GM23338 (cell line): ENCODE data around the gene PLCG2. TPM values are rescaled to one million over a fixed set of nuclear protein-coding genes. Genes with fewer than 3 reads are reported as not detected.

Source experiments
- ATAC-seq: fragments of 200-7000 bp; cut with Tn5 transposase; 3 replicates; pipeline ENCODE4 v1.9.1; 2020
- DNase-seq: peaks from one replicate; pipeline ENCODE4 v3.0.0-alpha.2; 2015; ENCODE audit warnings: low spot score
- H2AFZ ChIP-seq: fragments of 200-600 bp; sonication (generic); 2 replicates; pipeline ENCODE4 v1.8.0; 2016; ENCODE audit warnings: antibody characterized with exemption, mild to moderate bottlenecking, moderate library complexity
- H3F3A ChIP-seq: fragments of 200-600 bp; sonication (generic); replicated peaks from 2 replicates; pipeline ENCODE4 v1.8.0; 2017; ENCODE audit warnings: antibody characterized with exemption, mixed run types, low read depth
- H3K27ac ChIP-seq: fragments of 200-600 bp; sonication (generic); 2 replicates; pipeline ENCODE4 v1.6.1; 2016; ENCODE audit warnings: low read depth
- H3K27me3 ChIP-seq: fragments of 200-600 bp; sonication (generic); 2 replicates; pipeline ENCODE4 v1.8.0; 2016; ENCODE audit warnings: mild to moderate bottlenecking, mixed run types, moderate library complexity; ENCODE audit not compliant: insufficient read depth
- H3K36me3 ChIP-seq: fragments of 200-600 bp; sonication (generic); 2 replicates; pipeline ENCODE4 v1.8.0; 2016; ENCODE audit warnings: mild to moderate bottlenecking; ENCODE audit not compliant: insufficient read depth
- H3K4me1 ChIP-seq: fragments of 200-600 bp; sonication (generic); 2 replicates; pipeline ENCODE4 v1.8.0; 2016; ENCODE audit warnings: mild to moderate bottlenecking, moderate library complexity; ENCODE audit not compliant: insufficient read depth
- H3K4me2 ChIP-seq: fragments of 200-600 bp; sonication (generic); 2 replicates; pipeline ENCODE4 v1.7.1; 2017; ENCODE audit warnings: mixed run types
- H3K4me3 ChIP-seq: fragments of 200-600 bp; sonication (generic); 2 replicates; pipeline ENCODE4 v1.6.1; 2016; ENCODE audit warnings: mixed run types
- H3K79me2 ChIP-seq: fragments of 200-600 bp; sonication (generic); replicated peaks from 2 replicates; pipeline ENCODE4 v1.8.0; 2017; ENCODE audit warnings: mild to moderate bottlenecking; ENCODE audit not compliant: insufficient read depth
- H3K9me2 ChIP-seq: fragments of 200-600 bp; sonication (generic); 2 replicates; pipeline ENCODE4 v1.8.0; 2017; ENCODE audit not compliant: insufficient read depth
- H4K20me1 ChIP-seq: fragments of 200-600 bp; sonication (generic); replicated peaks from 2 replicates; pipeline ENCODE4 v1.8.0; 2017; ENCODE audit warnings: mild to moderate bottlenecking; ENCODE audit not compliant: insufficient read depth
- H3K27ac Mint-ChIP-seq: 2 replicates; pipeline ENCODE4 v1.8.0; 2020; ENCODE audit warnings: inconsistent platforms, mild to moderate bottlenecking, moderate library complexity, mixed read lengths
- H3K27me3 Mint-ChIP-seq: 3 replicates; pipeline ENCODE4 v1.8.0; 2022; ENCODE audit warnings: low read depth, mild to moderate bottlenecking, moderate library complexity, mixed read lengths, inconsistent platforms; ENCODE audit not compliant: insufficient read depth, poor library complexity
- H3K36me3 Mint-ChIP-seq: 3 replicates; pipeline ENCODE4 v1.8.0; 2021; ENCODE audit warnings: low read depth, mild to moderate bottlenecking, inconsistent platforms, moderate library complexity, mixed read lengths
- H3K4me1 Mint-ChIP-seq: 3 replicates; pipeline ENCODE4 v1.8.0; 2020; ENCODE audit warnings: mild to moderate bottlenecking, inconsistent platforms, mixed read lengths
- H3K4me3 Mint-ChIP-seq: 3 replicates; pipeline ENCODE4 v1.8.0; 2021; ENCODE audit warnings: moderate library complexity, mild to moderate bottlenecking, inconsistent platforms, mixed read lengths
- H3K9me3 Mint-ChIP-seq: 3 replicates; pipeline ENCODE4 v1.8.0; 2020; ENCODE audit warnings: moderate library complexity, mild to moderate bottlenecking, inconsistent platforms, mixed read lengths
- CREB1 ChIP-seq: fragments of 250-450 bp; sonication (Bioruptor Pico); IDR thresholded peaks from 2 replicates; pipeline ENCODE4 v1.5.0; 2020; ENCODE audit warnings: low read depth, mild to moderate bottlenecking, moderate library complexity
- EZH2 ChIP-seq: fragments of 200-600 bp; sonication (generic); IDR thresholded peaks from one replicate; pipeline ENCODE4 v1.8.0; 2017; ENCODE audit warnings: antibody characterized with exemption, mild to moderate bottlenecking, low read depth; ENCODE audit not compliant: unreplicated experiment
- EZH2phosphoT487 ChIP-seq: fragments of 200-600 bp; sonication (generic); IDR thresholded peaks from one replicate; pipeline ENCODE4 v1.8.1; 2018; ENCODE audit warnings: antibody characterized with exemption; ENCODE audit not compliant: unreplicated experiment
- JUNB ChIP-seq: IDR thresholded peaks from one replicate; pipeline ENCODE4 v1.6.1; 2016; ENCODE audit warnings: antibody characterized with exemption; ENCODE audit not compliant: unreplicated experiment
- NANOG ChIP-seq: IDR thresholded peaks from 2 replicates; pipeline ENCODE4 v1.6.1; 2016; ENCODE audit warnings: antibody characterized with exemption, borderline replicate concordance
- POLR2AphosphoS5 ChIP-seq: IDR thresholded peaks from 2 replicates; pipeline ENCODE4 v1.6.1; 2016; ENCODE audit warnings: antibody characterized with exemption, low read depth
- STAT1 ChIP-seq: IDR thresholded peaks from one replicate; pipeline ENCODE4 v1.6.1; 2016; ENCODE audit warnings: antibody characterized with exemption; ENCODE audit not compliant: unreplicated experiment
- ZNF331 ChIP-seq: fragments of 250-450 bp; sonication (Bioruptor Pico); IDR thresholded peaks from 2 replicates; pipeline ENCODE4 v1.5.0; 2020; ENCODE audit warnings: low read depth, mild to moderate bottlenecking, moderate library complexity
- polyA plus RNA-seq: library from polyadenylated mRNA; unstranded; fragments of >200 nt; fragmentation: Nextera tagmentation; extraction: Ambion mirVana; gene quantifications from 2 replicates; pipeline ENCODE4 v1.2.1, GENCODE V29; 2016
- total RNA-seq: library from RNA; depleted of rRNA; stranded (reverse); fragments of >200 nt; shearing (Covaris generic); gene quantifications from 2 replicates; pipeline ENCODE4 v1.2.3, GENCODE V29; 2014
- TF ChIP-seq, protein P1 (sequence below), 2 experiments: fragments of 200-600 bp in 1 of 2; sonication (generic) in 1 of 2; conservative IDR thresholded peaks; 2 replicates each; pipeline versions ENCODE4 v1.5.1 to v1.6.1; 2016 to 2017; ENCODE audit warnings: antibody characterized with exemption in 2 of 2, low read depth in 2 of 2, mild to moderate bottlenecking in 2 of 2, moderate library complexity in 1 of 2
- TF ChIP-seq, protein P2 (sequence below): fragments of 250-450 bp; sonication (Bioruptor Pico); IDR thresholded peaks from 2 replicates; pipeline ENCODE4 v1.5.0; 2020; ENCODE audit warnings: mild to moderate bottlenecking, moderate library complexity

The PLCG2 gene
- total and polyA plus RNA-seq, 2 experiments from 2014 or later, result 2.4 to 5.9 TPM

DNA sequence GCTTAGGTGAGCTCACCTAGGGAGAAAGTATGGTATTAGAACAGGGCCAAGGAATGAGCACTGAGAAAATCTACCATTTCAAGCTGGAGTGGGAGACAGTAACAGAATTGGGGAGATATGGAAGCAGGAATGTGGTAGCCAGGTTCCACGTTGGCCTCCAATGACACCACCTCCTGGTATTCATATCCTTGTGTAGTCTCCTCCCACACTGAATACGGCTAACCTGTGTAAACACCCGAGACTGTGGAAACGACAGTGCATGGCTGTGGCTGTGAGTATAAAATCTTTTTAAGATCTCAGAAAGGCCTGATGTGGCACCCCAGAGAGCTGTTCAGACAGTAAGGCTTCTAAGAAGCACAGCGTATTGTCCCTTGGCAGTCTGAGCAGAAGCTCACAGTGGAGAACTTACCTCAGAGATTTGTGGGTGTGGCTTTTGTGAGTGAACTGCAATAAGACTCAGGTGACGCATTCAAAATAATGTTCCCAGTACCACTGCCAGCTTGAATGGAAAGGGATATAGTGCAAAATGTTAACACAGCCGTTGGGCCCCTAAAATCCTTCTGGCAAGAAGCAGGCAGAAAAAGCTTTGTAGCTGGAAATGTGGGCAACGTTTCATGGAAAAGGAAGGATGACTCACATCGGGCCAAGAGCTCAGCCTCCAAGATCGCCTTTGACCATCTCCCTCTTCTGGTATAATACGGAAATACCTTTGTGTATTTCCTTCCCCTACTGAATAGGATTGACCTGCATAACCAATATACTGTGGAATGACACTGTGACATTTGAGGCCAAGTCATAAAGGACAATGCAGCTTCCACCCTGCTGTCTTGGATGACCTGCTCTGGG, 217.8 kb downstream of the PLCG2 start:
- H3K9me3 Mint-ChIP-seq, result no peaks in the 10 kb centered on the region; the same call in 2 of the 3 replicates
- H3K27ac ChIP-seq, result no peak overlapping the region
- H3F3A ChIP-seq, result no peaks in the 10 kb centered on the region
- no peaks in the 10 kb centered on the region for H3K36me3 ChIP-seq
- TF ChIP-seq STAT1, result no peak
- TF ChIP-seq, protein P1, sequence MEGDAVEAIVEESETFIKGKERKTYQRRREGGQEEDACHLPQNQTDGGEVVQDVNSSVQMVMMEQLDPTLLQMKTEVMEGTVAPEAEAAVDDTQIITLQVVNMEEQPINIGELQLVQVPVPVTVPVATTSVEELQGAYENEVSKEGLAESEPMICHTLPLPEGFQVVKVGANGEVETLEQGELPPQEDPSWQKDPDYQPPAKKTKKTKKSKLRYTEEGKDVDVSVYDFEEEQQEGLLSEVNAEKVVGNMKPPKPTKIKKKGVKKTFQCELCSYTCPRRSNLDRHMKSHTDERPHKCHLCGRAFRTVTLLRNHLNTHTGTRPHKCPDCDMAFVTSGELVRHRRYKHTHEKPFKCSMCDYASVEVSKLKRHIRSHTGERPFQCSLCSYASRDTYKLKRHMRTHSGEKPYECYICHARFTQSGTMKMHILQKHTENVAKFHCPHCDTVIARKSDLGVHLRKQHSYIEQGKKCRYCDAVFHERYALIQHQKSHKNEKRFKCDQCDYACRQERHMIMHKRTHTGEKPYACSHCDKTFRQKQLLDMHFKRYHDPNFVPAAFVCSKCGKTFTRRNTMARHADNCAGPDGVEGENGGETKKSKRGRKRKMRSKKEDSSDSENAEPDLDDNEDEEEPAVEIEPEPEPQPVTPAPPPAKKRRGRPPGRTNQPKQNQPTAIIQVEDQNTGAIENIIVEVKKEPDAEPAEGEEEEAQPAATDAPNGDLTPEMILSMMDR (conservative IDR thresholded peaks at IDR 0.05; ENCODE audit: low read depth in 2 of 2), result peak; percentile 52 to 66
- TF ChIP-seq CREB1, result no peak
- ATAC-seq (peak; percentile 86), DNase-seq (peak; percentile 73)
- H3K4me2 ChIP-seq, result no peak overlapping the region
- no peak overlapping the region for H3K4me3 Mint-ChIP-seq
- peak overlapping the region; percentile 11; the same call in 1 of the 2 replicates for H2AFZ ChIP-seq
- H3K79me2 ChIP-seq, result no peaks in the 10 kb centered on the region
- no peak overlapping the region for H3K27ac Mint-ChIP-seq
- no peak overlapping the region for H3K4me3 ChIP-seq
- H3K9me2 ChIP-seq, result no peaks in the 10 kb centered on the region
- no peaks in the 10 kb centered on the region for H3K27me3 ChIP-seq
- H3K36me3 Mint-ChIP-seq, result no peaks in the 10 kb centered on the region
- H3K4me1 ChIP-seq, result no peaks in the 10 kb centered on the region
- H3K27me3 Mint-ChIP-seq, result peaks cover 4% of the 10 kb centered on the region
- no peaks in the 10 kb centered on the region for H4K20me1 ChIP-seq
- H3K4me1 Mint-ChIP-seq, result peaks cover 21% of the 10 kb centered on the region

DNA sequence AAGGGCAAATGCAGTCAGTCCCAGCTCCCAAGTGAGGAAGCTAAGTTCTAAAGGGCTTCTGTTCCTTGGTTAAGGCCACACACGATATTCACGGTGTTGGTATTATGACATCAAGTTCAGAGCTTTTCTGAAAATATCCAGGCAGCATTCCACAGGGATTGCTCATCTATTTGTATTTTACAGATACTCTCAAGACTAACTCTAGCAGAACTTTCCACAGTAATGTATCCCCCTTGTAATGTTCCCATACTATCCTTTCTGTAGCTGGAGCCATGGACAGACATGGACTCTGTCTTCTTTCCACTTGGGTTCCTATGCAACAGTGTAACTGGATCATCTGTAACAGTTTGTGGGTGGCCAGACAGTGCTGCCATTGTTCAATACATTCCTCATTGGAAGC, 218.6 kb downstream of the PLCG2 start:
- Mint-ChIP-seq H3K27me3 (peaks cover 4% of the 10 kb centered on the region), H3K4me3 (no peak overlapping the region), H3K4me1 (peaks cover 19% of the 10 kb centered on the region), H3K36me3 (no peaks in the 10 kb centered on the region), H3K27ac (no peak overlapping the region), H3K9me3 (no peaks in the 10 kb centered on the region; the same call in 2 of the 3 replicates)
- Histone ChIP-seq H3K36me3 (no peaks in the 10 kb centered on the region), H3F3A (no peaks in the 10 kb centered on the region), H3K9me2 (no peaks in the 10 kb centered on the region), H3K4me2 (no peak overlapping the region), H2AFZ (no peak overlapping the region), H3K27ac (no peak overlapping the region), H3K4me3 (no peak overlapping the region), H3K4me1 (no peaks in the 10 kb centered on the region), H4K20me1 (no peaks in the 10 kb centered on the region), H3K79me2 (no peaks in the 10 kb centered on the region), H3K27me3 (no peaks in the 10 kb centered on the region)
- ATAC-seq (no peak), DNase-seq (no peak)
- TF ChIP-seq EZH2phosphoT487, result no peak
- no peak for TF ChIP-seq NANOG
- TF ChIP-seq JUNB, result no peak
- TF ChIP-seq STAT1, result no peak
- no peak for TF ChIP-seq EZH2
- no peak for TF ChIP-seq ZNF331 (CRISPR knock-in tag)
- no peak for TF ChIP-seq POLR2AphosphoS5
- TF ChIP-seq CREB1, result no peak
- TF ChIP-seq, protein P2, sequence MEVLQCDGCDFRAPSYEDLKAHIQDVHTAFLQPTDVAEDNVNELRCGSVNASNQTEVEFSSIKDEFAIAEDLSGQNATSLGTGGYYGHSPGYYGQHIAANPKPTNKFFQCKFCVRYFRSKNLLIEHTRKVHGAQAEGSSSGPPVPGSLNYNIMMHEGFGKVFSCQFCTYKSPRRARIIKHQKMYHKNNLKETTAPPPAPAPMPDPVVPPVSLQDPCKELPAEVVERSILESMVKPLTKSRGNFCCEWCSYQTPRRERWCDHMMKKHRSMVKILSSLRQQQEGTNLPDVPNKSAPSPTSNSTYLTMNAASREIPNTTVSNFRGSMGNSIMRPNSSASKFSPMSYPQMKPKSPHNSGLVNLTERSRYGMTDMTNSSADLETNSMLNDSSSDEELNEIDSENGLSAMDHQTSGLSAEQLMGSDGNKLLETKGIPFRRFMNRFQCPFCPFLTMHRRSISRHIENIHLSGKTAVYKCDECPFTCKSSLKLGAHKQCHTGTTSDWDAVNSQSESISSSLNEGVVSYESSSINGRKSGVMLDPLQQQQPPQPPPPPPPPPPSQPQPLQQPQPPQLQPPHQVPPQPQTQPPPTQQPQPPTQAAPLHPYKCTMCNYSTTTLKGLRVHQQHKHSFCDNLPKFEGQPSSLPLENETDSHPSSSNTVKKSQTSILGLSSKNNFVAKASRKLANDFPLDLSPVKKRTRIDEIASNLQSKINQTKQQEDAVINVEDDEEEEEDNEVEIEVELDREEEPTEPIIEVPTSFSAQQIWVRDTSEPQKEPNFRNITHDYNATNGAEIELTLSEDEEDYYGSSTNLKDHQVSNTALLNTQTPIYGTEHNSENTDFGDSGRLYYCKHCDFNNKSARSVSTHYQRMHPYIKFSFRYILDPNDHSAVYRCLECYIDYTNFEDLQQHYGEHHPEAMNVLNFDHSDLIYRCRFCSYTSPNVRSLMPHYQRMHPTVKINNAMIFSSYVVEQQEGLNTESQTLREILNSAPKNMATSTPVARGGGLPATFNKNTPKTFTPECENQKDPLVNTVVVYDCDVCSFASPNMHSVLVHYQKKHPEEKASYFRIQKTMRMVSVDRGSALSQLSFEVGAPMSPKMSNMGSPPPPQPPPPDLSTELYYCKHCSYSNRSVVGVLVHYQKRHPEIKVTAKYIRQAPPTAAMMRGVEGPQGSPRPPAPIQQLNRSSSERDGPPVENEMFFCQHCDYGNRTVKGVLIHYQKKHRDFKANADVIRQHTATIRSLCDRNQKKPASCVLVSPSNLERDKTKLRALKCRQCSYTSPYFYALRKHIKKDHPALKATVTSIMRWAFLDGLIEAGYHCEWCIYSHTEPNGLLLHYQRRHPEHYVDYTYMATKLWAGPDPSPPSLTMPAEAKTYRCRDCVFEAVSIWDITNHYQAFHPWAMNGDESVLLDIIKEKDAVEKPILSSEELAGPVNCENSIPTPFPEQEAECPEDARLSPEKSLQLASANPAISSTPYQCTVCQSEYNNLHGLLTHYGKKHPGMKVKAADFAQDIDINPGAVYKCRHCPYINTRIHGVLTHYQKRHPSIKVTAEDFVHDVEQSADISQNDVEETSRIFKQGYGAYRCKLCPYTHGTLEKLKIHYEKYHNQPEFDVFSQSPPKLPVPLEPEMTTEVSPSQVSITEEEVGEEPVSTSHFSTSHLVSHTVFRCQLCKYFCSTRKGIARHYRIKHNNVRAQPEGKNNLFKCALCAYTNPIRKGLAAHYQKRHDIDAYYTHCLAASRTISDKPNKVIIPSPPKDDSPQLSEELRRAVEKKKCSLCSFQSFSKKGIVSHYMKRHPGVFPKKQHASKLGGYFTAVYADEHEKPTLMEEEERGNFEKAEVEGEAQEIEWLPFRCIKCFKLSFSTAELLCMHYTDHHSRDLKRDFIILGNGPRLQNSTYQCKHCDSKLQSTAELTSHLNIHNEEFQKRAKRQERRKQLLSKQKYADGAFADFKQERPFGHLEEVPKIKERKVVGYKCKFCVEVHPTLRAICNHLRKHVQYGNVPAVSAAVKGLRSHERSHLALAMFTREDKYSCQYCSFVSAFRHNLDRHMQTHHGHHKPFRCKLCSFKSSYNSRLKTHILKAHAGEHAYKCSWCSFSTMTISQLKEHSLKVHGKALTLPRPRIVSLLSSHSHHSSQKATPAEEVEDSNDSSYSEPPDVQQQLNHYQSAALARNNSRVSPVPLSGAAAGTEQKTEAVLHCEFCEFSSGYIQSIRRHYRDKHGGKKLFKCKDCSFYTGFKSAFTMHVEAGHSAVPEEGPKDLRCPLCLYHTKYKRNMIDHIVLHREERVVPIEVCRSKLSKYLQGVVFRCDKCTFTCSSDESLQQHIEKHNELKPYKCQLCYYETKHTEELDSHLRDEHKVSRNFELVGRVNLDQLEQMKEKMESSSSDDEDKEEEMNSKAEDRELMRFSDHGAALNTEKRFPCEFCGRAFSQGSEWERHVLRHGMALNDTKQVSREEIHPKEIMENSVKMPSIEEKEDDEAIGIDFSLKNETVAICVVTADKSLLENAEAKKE, result no peak
